Uterus (tissue), 4 donors: ENCODE results near the gene ADCY7. TPM values are rescaled to one million over a fixed set of nuclear protein-coding genes. Genes with fewer than 3 reads are reported as not detected.
"Not testable (repeated sequence)": the region's sequence is repeated elsewhere in the genome, so short reads cannot be mapped to it uniquely, and the experiment has no call there.

Experiments used
- DNase-seq, 2 donors: peaks; one replicate each; pipeline ENCODE4 v3.0.0-alpha.2; 2019 to 2020
- H3K27ac ChIP-seq, 2 donors: fragments of 200-600 bp; sonication (generic); 1 replicate in 1 of 2; 2 replicates in 1 of 2; pipeline ENCODE4 v1.5.1; 2016 to 2018
- H3K27me3 ChIP-seq, 2 donors: fragments of 200-600 bp; sonication (generic); one replicate each; pipeline ENCODE4 v1.5.1; 2018 to 2019; ENCODE audit warnings: control low read depth in 1 of 2
- H3K36me3 ChIP-seq, 2 donors: fragments of 200-600 bp; sonication (generic); one replicate each; pipeline ENCODE4 v1.5.1; 2019; ENCODE audit warnings: control low read depth in 1 of 2
- H3K4me1 ChIP-seq, 2 donors: fragments of 200-600 bp; sonication (generic); one replicate each; pipeline ENCODE4 v1.5.1; 2018 to 2019; ENCODE audit warnings: control low read depth in 1 of 2
- H3K4me3 ChIP-seq, 2 donors: fragments of 200-600 bp; sonication (generic); 1 replicate in 1 of 2; 2 replicates in 1 of 2; pipeline ENCODE4 v1.5.1; 2018 to 2019; ENCODE audit warnings: mild to moderate bottlenecking in 1 of 2
- H3K9me3 ChIP-seq, 2 donors: fragments of 200-600 bp; sonication (generic); one replicate each; pipeline ENCODE4 v1.5.1; 2019; ENCODE audit warnings: control low read depth in 1 of 2
- CTCF ChIP-seq, 4 experiments: fragments of 200-600 bp in 2 of 4; fragments of 450-650 bp in 2 of 4; sonication (generic) in 2 of 4; IDR thresholded peaks; one replicate each; pipeline ENCODE4 v1.5.1; 2016 to 2019; ENCODE audit warnings: antibody characterized with exemption in 4 of 4, mild to moderate bottlenecking in 2 of 4, moderate library complexity in 1 of 4
- POLR2A ChIP-seq, 2 donors: fragments of 450-650 bp; IDR thresholded peaks; one replicate each; pipeline ENCODE4 v1.6.1; 2016; ENCODE audit warnings: antibody characterized with exemption in 2 of 2, mild to moderate bottlenecking in 1 of 2, moderate library complexity in 1 of 2
- intact Hi-C: fragments of 100-400 bp; cut with DNase I; formaldehyde crosslinking; loops from one replicate; pipeline ENCODE4 v1.15.1; 2023; ENCODE audit warnings: low total_unique reads
- total RNA-seq, 4 donors: library from RNA; depleted of rRNA in 3 of 4; stranded (reverse); fragments of >200 nt in 3 of 4; gene quantifications; one replicate each; pipeline versions ENCODE4 v1.1.0 to v1.2.4, GENCODE V29; 2014 to 2023
- donor health status: DM: yes; HTN: yes; CAD: no.

Gene ADCY7
- total RNA-seq, 4 donors from 2014 or later, result 3.3 to 25.9 (median 6.6) TPM

GRCh38 chr16:50340578-50340977 is 74.2 kb downstream of the ADCY7 start:
- Histone ChIP-seq H3K4me1 (peaks cover 0 to 17% of the 10 kb centered on the region in 2 donors), H3K9me3 (no peaks in the 10 kb centered on the region), H3K36me3 (no peaks in the 10 kb centered on the region), H3K27me3 (no peaks in the 10 kb centered on the region), H3K4me3 (no peak overlapping the region), H3K27ac (peak overlapping the region; percentile 32 to 62)
- DNase-seq, result no peak
- TF ChIP-seq CTCF (IDR thresholded peaks at IDR 0.05), result no peak
- TF ChIP-seq POLR2A (IDR thresholded peaks at IDR 0.05), result no peak
- intact Hi-C loops, result no loop called here

GRCh38 chr16:50343566-50343965 is 77.2 kb downstream of the ADCY7 start:
- H3K9me3 ChIP-seq, H3K4me3 ChIP-seq, intact Hi-C loops, H3K27ac ChIP-seq, DNase-seq, H3K27me3 ChIP-seq, H3K36me3 ChIP-seq: not testable (repeated sequence)
- peaks cover 0 to 17% of the 10 kb centered on the region in 2 donors for H3K4me1 ChIP-seq

GRCh38 chr16:50345210-50345609 is 78.9 kb downstream of the ADCY7 start:
- H3K27me3 ChIP-seq, intact Hi-C loops, H3K9me3 ChIP-seq, H3K36me3 ChIP-seq, H3K4me3 ChIP-seq, DNase-seq, H3K27ac ChIP-seq, H3K4me1 ChIP-seq: not testable (repeated sequence)

- DNase-seq, result no peak
- intact Hi-C loops, result no loop called here
- Histone ChIP-seq H3K27me3 (no peaks in the 10 kb centered on the region), H3K4me3 (no peak overlapping the region), H3K4me1 (no peaks in the 10 kb centered on the region), H3K9me3 (no peaks in the 10 kb centered on the region), H3K36me3 (no peaks in the 10 kb centered on the region), H3K27ac (no peak overlapping the region)
- TF ChIP-seq CTCF (IDR thresholded peaks at IDR 0.05) (no peak), POLR2A (IDR thresholded peaks at IDR 0.05) (no peak)
Measured at GRCh38 chr16:50351116-50351515, 84.8 kb downstream of the ADCY7 start.

- no peak for DNase-seq
- H3K27me3 ChIP-seq, result no peaks in the 10 kb centered on the region
- TF ChIP-seq CTCF (IDR thresholded peaks at IDR 0.05) (no peak), POLR2A (IDR thresholded peaks at IDR 0.05) (no peak)
- H3K36me3 ChIP-seq, result no peaks in the 10 kb centered on the region
- intact Hi-C loops, result no loop called here
- H3K4me3 ChIP-seq, result no peak overlapping the region
- H3K9me3 ChIP-seq, result no peaks in the 10 kb centered on the region
- no peaks in the 10 kb centered on the region for H3K4me1 ChIP-seq
- H3K27ac ChIP-seq, result no peak overlapping the region
Measured at GRCh38 chr16:50351952-50352351, 85.6 kb downstream of the ADCY7 start.

GRCh38 chr16:50354082-50354481 is 87.7 kb downstream of the ADCY7 start:
- peak overlapping the region in 1 of 2 donors; percentile 6 for H3K27ac ChIP-seq

More at GRCh38 chr16:50354082-50354481, 87.7 kb downstream of the ADCY7 start:
- TF ChIP-seq CTCF (IDR thresholded peaks at IDR 0.05) (no peak), POLR2A (IDR thresholded peaks at IDR 0.05) (no peak)
- no peaks in the 10 kb centered on the region for H3K27me3 ChIP-seq
- no peaks in the 10 kb centered on the region for H3K9me3 ChIP-seq
- intact Hi-C loops, result no loop called here
- no peak for DNase-seq
- no peaks in the 10 kb centered on the region for H3K36me3 ChIP-seq
- H3K4me3 ChIP-seq, result no peak overlapping the region
- H3K4me1 ChIP-seq, result no peaks in the 10 kb centered on the region
